Suprapubic skin (tissue), 3 donors: ENCODE results near the gene GPR137B.

Experiments
- POLR2A ChIP-seq, 2 donors: fragments of 450-650 bp; IDR thresholded peaks; one replicate each; pipeline ENCODE4 v1.6.1; 2017; ENCODE audit warnings: antibody characterized with exemption in 2 of 2, mild to moderate bottlenecking in 2 of 2, moderate library complexity in 2 of 2
- TF ChIP-seq, protein P1 (sequence below), 2 donors: fragments of 200-600 bp in 1 of 2; fragments of 450-650 bp in 1 of 2; sonication (generic) in 1 of 2; IDR thresholded peaks; one replicate each; pipeline ENCODE4 v1.5.1; 2016 to 2019; ENCODE audit warnings: antibody characterized with exemption in 2 of 2, mild to moderate bottlenecking in 1 of 2, moderate library complexity in 1 of 2

GRCh38 chr1:236206548-236206947 is 64.2 kb downstream of the GPR137B start:
- TF ChIP-seq, protein P1, sequence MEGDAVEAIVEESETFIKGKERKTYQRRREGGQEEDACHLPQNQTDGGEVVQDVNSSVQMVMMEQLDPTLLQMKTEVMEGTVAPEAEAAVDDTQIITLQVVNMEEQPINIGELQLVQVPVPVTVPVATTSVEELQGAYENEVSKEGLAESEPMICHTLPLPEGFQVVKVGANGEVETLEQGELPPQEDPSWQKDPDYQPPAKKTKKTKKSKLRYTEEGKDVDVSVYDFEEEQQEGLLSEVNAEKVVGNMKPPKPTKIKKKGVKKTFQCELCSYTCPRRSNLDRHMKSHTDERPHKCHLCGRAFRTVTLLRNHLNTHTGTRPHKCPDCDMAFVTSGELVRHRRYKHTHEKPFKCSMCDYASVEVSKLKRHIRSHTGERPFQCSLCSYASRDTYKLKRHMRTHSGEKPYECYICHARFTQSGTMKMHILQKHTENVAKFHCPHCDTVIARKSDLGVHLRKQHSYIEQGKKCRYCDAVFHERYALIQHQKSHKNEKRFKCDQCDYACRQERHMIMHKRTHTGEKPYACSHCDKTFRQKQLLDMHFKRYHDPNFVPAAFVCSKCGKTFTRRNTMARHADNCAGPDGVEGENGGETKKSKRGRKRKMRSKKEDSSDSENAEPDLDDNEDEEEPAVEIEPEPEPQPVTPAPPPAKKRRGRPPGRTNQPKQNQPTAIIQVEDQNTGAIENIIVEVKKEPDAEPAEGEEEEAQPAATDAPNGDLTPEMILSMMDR (IDR thresholded peaks at IDR 0.05), result no peak
- TF ChIP-seq POLR2A (IDR thresholded peaks at IDR 0.05), result no peak
